ENCODE measurements around the gene UBE2F. TPM values are rescaled to one million over a fixed set of nuclear protein-coding genes. Genes with fewer than 3 reads are reported as not detected.
A peak's percentile ranks its signal among the peaks of the same experiment; 100 is the strongest.

The UBE2F gene
- total RNA-seq, 1 donor from 2014 or later, result 41.2 TPM

DNA sequence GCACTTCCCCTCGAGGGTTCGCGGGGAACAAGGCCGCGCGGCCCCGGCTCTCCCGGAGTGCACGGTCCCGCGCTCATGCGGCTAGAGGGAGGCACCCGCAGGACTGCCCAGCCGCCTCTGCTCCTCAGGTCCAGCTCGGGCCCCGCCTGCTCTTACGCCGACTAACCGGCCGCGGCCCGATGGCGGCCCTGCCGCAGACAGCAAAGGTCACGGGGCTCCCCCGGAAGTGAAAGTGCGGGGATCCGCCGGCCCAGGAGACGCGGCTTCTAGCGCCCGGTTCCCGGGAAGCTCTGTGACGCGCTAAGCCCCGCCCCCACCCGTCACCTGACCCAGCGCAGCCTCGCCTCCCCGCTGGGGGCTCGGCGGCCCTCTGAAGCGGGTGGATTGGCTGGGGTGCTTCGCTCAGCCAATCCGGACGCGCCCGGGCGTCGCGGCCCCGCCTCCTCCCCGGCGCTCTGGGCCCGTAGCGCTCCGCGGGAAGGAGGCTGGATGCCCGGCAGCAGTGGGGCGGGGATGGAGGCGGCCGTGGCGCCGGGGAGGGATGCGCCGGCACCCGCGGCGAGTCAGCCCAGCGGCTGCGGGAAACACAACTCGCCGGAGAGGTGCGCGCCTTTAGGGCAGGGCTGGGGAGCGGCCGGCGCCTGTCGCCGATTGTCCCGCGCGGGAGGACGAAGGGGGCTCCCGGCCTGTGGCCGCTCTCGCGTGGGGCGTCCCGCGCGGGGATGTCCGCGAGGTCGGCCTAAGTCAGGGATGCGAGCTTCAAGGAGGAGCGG, 93.9 kb downstream of the UBE2F start, which contains the start of gene SCLY:
SCLY (plus strand) TSS at position 460 of the 773 bp plus-strand sequence; CDS start at position 514, 54 bp downstream.
- peaks cover 3% of the 10 kb centered on the region for H3K9me3 Mint-ChIP-seq
- peaks cover 10% of the 10 kb centered on the region for H3K27me3 Mint-ChIP-seq
- H3K4me1 Mint-ChIP-seq, result peaks cover 20% of the 10 kb centered on the region
- intact Hi-C loops (cut with micrococcal nuclease), result loop anchor here (1.0 to 10.0 kb wide), 8 partner anchors 38 to 229 kb away; partner anchors contain the start of genes HES6 and ILKAP
- TF ChIP-seq CTCF (IDR thresholded peaks at IDR 0.05), result no peak
- peak; percentile 98 for ATAC-seq (ENCODE audit: low read depth)
- peak; percentile 89 for DNase-seq
- peak within 1 kb of the TSS; percentile 85 for H3K4me3 Mint-ChIP-seq
- ChIA-PET CTCF (interaction anchor here (1.5 kb wide), 1 partner anchor 32 kb away, joined by 3 read pairs; no protein-coding TSS in a partner anchor), POLR2A (interaction anchor here (0.6 to 1.5 kb wide), 12 partner anchors 24 to 178 kb away, joined by 3 to 10 read pairs (median 3); partner anchors contain the start of gene ILKAP)
- peak within 1 kb of the TSS; percentile 78 for H3K27ac Mint-ChIP-seq
- peaks cover 12% of the 10 kb centered on the region for H3K36me3 Mint-ChIP-seq (ENCODE audit: low read depth)

- ATAC-seq (ENCODE audit: low read depth) (peak; percentile 1), DNase-seq (no peak)
- no peaks in the 10 kb centered on the region for H3K9me3 Mint-ChIP-seq
- no peak for TF ChIP-seq CTCF (IDR thresholded peaks at IDR 0.05)
- POLR2A ChIA-PET, result interaction anchor here (0.6 to 1.5 kb wide), 11 partner anchors 24 to 169 kb away, joined by 3 to 10 read pairs (median 3); partner anchors contain the start of gene ILKAP
- CTCF ChIA-PET, result interaction anchor here (1.5 kb wide), 1 partner anchor 33 kb away, joined by 3 read pairs; no protein-coding TSS in a partner anchor
- peak overlapping the region; percentile 85 for H3K4me3 Mint-ChIP-seq
- peaks cover 20% of the 10 kb centered on the region for H3K4me1 Mint-ChIP-seq
- H3K27me3 Mint-ChIP-seq, result peaks cover 8% of the 10 kb centered on the region
- peaks cover 20% of the 10 kb centered on the region for H3K36me3 Mint-ChIP-seq (ENCODE audit: low read depth)
- intact Hi-C loops (cut with micrococcal nuclease), result loop anchor here (1.0 to 10.0 kb wide), 5 partner anchors 45 to 228 kb away; partner anchors contain the start of gene HES6
- H3K27ac Mint-ChIP-seq, result peak overlapping the region; percentile 32
These were observed 94.7 kb downstream of the UBE2F start for GRCh38 chr2:238061315-238062202.

- DNase-seq, result no peak
- intact Hi-C loops (cut with micrococcal nuclease), result loop anchor here (5.0 to 10.0 kb wide), 2 partner anchors 141 to 169 kb away; no protein-coding TSS in a partner anchor
- ChIA-PET CTCF (no interaction called here), POLR2A (no interaction called here)
- ATAC-seq (ENCODE audit: low read depth), result no peak
- peaks cover 20% of the 10 kb centered on the region for H3K4me1 Mint-ChIP-seq
- H3K36me3 Mint-ChIP-seq (ENCODE audit: low read depth), result peaks cover 38% of the 10 kb centered on the region
- no peaks in the 10 kb centered on the region for H3K9me3 Mint-ChIP-seq
- H3K27ac Mint-ChIP-seq, result no peak overlapping the region
- H3K27me3 Mint-ChIP-seq, result no peaks in the 10 kb centered on the region
- no peak overlapping the region for H3K4me3 Mint-ChIP-seq
- no peak for TF ChIP-seq CTCF (IDR thresholded peaks at IDR 0.05)
These were observed 96.8 kb downstream of the UBE2F start for GRCh38 chr2:238063414-238064189.

DNA sequence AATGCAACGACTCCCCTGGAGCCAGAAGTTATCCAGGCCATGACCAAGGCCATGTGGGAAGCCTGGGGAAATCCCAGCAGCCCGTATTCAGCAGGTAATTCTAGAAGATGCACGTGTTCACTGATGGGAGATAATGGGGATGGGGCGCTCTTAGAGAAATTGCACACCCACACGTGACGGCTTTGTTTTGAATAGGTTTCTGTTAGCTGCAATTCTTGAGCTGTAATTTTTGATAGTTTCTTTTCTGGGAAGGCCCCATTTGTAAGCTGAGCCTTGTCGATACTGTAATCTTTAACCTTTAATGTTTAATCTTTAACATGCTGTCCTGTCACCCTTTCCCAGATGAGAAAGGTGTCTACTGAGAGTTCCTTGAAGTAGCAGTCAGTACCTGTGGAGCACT, 97.6 kb downstream of the UBE2F start:
- Mint-ChIP-seq H3K36me3 (ENCODE audit: low read depth) (peaks cover 44% of the 10 kb centered on the region), H3K27me3 (no peaks in the 10 kb centered on the region), H3K9me3 (no peaks in the 10 kb centered on the region), H3K4me3 (no peak overlapping the region), H3K27ac (no peak overlapping the region), H3K4me1 (peaks cover 18% of the 10 kb centered on the region)
- TF ChIP-seq CTCF (IDR thresholded peaks at IDR 0.05), result no peak
- ChIA-PET POLR2A (no interaction called here), CTCF (no interaction called here)
- intact Hi-C loops (cut with micrococcal nuclease), result loop anchor here (5.0 to 10.0 kb wide), 2 partner anchors 142 to 170 kb away; no protein-coding TSS in a partner anchor
- ATAC-seq (ENCODE audit: low read depth), result no peak
- no peak for DNase-seq
